ENCODE data around the gene NR1D1.

GRCh38 chr17:40095351-40095943 is 4.9 kb downstream of the NR1D1 start:
- no peak for TF ChIP-seq POLR2A (IDR thresholded peaks at IDR 0.05; ENCODE audit: low read length)
- no peak for TF ChIP-seq GATA1 (IDR thresholded peaks at IDR 0.05; ENCODE audit: low read depth, low read length)
